CD4-positive, alpha-beta T cell treated with Interleukin-4 for 4 hours (primary cell): ENCODE data around the gene CLEC2L.

ENCODE experiments used
- DNase-seq: peaks from one replicate; pipeline ENCODE4 v3.0.0-alpha.2; 2020

The CLEC2L gene

DNA sequence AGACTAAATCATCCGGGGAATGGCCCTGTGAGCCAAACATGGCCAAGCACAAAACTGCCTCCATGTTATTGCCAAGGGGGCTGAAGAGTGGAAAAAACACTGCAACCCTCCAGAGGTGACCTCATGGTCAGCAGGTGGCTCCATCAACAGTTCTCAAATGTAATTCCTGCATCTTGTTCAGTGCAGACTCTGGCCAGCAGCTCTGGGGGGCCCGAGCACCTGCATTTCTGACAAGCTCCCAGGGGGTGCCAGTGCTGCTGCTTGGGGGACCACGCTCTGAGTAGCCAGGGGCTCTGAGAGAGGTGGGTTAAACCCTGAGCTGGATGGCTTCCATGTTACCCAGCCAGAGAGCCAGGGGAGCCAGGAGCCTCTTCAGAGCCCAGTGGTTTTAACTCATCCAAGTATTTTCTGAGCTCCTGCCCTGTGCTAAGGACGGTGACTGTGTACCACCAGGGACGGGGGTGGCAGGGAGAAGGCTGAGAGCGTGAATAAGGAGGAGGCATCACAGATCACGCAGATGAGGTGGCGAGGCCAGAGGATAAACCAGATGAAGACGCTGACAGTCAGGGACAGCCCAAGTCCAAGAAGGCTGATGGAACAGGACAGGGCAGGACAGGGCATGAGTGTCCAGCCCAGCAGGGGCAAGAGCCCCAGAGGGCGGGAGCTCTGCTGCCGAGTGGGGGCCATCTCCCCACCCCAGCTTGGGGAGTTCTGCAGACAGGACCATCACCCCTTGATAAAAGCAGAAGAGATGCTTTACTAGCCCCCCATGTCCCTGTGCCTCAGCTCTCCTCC is 52.9 kb downstream of the CLEC2L start:
- DNase-seq = no peak

DNA sequence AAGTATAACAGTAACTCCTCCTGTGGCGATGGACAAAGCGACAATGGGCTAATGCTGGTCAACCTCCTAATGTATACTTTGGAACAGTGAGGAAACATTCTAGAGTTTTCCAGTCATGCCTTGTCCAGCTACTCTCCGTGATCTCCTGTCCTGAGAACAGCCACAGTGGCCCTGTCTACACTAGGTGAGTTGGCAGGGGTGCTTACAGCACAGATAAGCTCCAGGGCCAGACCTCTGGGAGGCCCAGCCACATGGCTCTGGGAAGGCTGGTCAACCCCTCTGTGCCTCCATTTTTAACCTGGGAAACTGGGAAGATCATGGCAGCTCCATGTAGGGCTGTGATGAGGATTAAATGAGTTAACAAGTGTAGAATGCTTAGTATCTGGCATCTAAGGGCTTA is 57.0 kb downstream of the CLEC2L start:
- DNase-seq = no peak

DNA sequence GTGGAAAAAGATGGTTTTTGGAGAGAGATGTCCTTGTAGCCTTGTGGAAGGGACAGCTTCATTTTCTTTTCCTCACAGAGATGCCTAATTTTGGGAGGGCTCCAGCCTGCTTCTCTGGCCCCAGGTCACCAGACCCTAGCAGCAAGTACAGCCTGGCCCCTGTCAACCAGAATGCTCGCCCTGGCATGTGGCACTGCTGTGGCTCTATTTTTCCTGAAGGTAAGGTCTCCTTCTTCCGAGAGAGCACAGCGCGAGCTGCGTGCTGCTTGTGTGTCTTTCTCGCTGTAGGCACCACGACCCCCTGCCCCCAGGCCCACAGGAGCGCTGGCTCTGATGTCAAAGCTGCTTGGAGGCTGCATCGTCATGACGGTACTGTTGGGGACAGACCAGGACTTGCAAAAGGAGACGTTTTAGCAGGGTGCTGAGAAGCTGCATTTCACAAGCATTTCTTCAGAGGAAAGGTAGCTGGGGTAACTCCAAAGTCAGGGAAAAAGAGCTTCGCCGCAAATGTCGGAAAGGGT is 58.7 kb downstream of the CLEC2L start:
- DNase-seq = no peak

DNA sequence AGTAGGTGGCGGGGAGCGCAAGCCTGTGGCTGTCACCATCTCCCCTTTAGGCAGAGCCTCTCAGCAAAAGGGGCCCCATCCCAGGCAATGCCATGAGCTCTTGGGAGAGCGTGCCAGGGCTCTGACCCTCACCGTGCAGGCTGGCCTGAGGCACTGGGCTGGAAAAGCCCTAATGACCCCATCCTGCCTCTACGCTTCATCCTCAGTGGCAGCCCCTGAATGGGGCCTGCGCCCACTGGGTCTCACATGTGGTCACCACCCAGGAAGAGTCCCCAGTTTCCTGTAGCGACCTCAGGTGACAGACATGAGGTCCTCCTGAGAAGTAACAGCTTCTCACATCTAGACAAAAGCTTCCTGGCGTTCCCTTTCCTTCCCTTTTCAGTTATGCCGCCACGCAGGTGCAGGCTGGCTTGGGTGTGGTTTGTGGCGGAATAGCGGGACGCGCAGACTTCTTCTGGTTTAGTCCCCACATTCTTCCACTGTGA is 59.2 kb downstream of the CLEC2L start:
- no peak for DNase-seq

DNA sequence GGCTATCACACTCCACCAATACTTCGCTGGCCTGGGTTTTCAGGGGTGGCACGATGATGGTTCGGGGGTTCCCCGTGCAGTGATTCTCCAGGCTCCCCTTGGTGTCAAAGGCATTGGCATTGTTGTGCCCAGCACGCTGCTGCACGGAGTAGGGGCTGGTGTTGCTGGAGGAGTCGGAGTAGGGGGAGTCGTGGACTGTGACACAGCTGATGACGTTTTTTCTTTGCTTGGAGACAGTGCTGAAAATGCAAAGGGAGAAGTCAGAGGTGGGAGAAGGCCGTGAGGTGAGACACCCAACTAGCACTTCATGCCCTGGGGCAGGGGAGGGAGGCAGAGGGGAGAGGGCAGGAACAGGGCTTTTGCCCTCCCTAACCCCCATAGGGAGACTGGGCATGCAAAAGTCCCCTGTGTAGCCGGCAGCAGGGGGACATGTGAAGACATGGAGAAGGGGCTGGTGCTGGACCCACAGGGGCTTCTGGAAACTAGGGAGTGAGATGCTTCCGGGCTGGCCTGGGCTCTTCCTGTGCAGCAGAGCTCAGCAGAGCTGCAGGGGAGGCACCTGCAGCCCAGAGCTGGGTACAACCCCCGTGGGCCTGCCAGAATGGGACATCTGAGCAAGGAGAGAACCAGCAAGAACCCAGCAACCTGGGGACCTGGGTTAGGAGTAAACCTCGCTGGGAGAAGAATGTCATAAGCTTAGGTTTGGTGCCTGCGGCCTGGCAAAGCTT is 60.5 kb downstream of the CLEC2L start:
- DNase-seq = no peak

DNA sequence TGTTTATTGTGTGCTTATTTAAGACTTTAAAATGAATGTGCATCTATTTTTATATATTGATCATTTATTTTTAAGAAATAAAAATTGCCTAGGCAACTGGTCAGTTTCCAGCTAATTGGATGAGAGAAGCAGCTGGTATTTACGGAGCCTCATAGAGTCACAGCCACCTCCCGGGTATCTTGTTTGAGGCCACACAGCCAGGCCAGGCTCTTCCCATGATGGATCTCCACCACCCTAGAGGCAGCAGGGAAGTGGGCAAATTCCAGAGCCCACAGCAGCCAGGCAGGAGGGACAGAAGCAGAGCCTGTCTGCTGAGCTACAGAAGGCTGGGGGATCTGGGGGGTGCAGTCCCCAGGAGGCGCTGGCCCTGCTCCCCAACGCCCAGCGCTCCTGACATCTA is 61.6 kb downstream of the CLEC2L start:
- DNase-seq = no peak

DNA sequence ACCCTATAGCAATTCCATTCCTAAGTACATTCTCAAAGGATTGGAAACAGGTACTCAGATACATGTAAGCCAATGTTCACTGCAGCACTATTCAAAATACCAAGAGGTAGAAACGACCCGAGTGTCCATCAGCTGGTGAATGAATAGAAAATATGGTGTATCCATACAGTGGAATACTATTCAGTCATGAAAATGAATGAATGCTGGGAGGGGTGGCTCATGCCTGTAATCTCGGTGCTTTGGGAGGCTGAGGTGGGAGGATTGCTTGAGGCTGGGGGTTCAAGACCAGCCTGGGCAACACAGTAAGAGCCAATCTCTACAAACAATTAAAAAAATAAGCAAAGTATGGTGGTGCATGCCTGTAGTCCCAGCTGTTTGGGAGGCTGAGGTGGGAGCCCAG is 62.8 kb downstream of the CLEC2L start:
- DNase-seq = no peak

DNA sequence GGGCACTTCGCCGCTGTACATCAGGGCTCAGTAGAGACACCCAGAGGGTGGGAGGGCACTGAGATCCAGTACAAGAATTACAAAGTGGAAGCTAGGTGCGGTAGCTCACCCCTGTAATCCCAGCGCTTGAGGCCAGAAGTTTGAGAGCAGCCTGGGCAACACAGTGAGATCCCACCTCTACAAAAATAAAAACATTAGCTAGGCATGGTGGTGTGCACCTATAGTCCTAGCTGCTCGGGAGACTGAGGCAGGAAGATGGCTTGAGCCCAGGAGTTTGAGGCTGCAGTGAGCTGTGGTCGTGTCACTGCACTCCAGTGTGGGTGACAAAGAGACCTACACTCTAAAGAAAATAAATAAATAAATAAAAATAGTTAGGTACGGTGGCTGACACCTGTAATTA is 64.0 kb downstream of the CLEC2L start:
- no peak for DNase-seq

DNA sequence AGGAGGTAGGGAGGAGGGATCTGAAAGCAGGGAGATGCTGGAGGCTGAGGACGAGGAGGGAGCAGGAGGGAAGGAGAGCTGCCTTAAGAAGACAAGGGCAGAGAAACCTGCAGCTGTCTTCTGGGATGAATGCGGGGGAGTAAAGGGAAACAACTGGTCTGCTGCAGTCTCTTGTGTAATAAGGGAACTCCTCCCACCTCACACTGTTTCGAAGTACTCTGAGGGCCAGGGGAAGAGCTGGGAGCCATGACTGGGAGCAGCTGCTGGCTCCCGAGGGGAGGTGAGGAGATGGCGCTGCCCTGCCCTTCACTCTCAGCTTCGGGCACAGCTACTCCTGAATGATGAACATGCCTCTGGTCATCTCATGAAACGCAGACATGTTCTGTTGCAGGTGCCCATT is 65.1 kb downstream of the CLEC2L start:
- no peak for DNase-seq

DNA sequence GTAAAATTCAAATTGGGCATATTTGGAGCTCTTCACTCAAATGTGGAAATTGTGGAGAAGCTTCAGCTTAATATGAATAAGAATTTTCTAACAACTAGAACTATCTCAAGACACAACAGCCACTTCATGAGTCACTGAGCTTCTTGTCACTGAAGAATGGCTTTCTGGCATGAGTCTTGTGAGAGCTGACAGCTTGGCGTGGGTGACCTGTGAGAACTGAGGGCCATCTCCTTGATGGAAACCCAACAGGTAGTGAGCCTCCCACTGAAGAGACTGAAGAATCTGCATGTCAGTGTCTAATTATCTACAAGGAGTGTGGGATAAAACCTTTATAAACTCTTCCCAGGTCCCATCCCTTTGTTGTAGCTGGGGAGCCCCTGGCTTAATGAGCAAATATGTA is 66.0 kb downstream of the CLEC2L start:
- no peak for DNase-seq

DNA sequence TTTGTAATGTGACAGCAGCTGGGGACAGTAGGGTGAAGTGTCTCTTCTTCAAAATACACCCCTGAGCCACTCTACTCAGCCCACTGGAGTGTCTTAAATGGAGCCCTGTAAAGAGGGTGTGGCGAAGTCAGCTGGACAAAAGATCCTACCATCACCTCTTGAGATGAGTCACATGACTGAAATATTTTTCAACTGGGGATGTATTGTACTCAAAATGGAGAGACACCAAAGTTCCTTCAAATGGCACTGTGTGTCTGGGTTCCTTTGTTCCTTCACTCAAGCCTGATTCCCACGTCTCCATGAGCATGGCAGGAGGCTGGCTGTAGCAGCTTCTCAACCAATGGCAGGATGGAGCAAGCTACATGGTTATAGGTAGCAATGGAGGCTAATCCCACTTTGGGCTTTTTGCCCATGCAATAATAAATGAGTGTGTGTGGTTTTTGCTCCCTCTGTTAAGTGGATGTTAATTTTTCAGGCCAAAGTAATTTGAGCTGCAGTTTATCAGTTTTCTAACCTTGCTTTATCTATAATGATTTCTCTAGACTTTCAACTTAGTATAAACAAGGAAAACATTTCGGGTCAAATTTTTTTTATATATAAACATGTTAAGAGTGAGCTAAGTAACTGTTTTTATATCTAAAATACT is 68.2 kb downstream of the CLEC2L start:
- no peak for DNase-seq

DNA sequence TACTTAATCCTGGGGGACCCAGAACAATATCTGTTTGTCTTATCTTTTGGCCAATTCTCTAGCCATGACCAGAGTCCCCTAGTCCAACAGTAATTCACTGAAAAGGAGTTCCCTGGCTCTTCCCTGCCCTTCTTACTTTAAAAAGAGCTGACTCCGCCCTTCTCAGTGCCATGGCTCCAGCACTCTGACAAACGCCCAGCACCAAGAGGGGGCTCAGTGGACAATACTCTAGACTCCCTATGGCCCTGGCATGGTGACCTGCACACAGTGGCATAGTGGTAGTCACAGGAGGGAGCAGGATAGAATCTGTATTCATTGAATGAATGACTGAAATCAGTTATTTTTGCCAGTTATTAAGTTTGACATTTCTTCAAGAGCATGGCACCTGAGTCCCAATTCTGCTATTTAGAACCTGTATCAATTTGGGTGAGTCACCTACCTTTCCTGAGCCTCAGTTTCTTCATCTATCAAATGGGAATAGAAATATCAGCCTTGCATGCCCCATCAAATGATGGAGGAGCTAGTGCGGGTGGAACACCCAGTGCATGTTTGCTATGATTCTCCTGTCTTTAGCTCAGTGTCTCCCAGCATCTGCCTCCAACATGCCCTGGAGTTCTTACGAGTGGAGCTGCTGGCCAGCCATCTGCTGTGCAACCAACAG is 69.4 kb downstream of the CLEC2L start:
- no peak for DNase-seq

DNA sequence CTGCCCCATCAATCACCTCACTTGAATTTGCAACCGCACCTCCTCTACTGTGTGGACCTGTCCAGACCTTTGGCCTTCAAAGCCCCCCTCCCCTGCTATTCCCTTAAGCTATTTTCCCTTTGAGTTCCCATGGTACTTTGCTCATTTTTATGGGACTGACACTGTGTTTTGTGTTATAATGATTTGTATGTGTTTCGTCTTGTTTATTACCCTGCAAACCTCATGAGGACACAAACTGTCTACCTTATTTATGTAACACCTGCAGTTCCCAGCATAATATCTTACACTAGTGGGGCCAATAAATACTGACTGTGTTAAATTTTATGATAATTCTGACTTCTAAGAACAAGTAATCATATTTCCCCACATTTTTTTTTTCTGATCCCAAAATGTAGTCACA is 70.6 kb downstream of the CLEC2L start:
- no peak for DNase-seq
